ENCODE measurements around the gene UBE2M.
"Not testable (repeated sequence)": the region's sequence is repeated elsewhere in the genome, so short reads cannot be mapped to it uniquely, and the experiment has no call there.

Gene UBE2M

GRCh38 chr19:58558066-58558622 is at the start of gene UBE2M:
UBE2M (minus strand) TSS chr19:58558611; CDS start chr19:58558381, 230 bp downstream.
- peak; percentile 59 to 63 for DNase-seq

GRCh38 chr19:58607213-58607612 is 48.8 kb upstream of the UBE2M start:
- not testable (repeated sequence) for DNase-seq

- DNase-seq = peak; percentile 0 to 5
These were observed 48.0 kb upstream of the UBE2M start for GRCh38 chr19:58606251-58606896.

- DNase-seq = no peak
These were observed 27.8 kb upstream of the UBE2M start for GRCh38 chr19:58586133-58586765.

- DNase-seq = no peak
These were observed 27.2 kb upstream of the UBE2M start for GRCh38 chr19:58585442-58586132.

- DNase-seq = no peak
These were observed 26.4 kb upstream of the UBE2M start for GRCh38 chr19:58584498-58585441.

GRCh38 chr19:58582985-58583384 is 24.6 kb upstream of the UBE2M start:
- no peak for DNase-seq

GRCh38 chr19:58581227-58582141 is 23.1 kb upstream of the UBE2M start:
- DNase-seq = peak; percentile 92 to 95

GRCh38 chr19:58579473-58580142 is 21.2 kb upstream of the UBE2M start:
- no peak for DNase-seq

- peak; percentile 19 to 30 for DNase-seq
These were observed 19.9 kb upstream of the UBE2M start for GRCh38 chr19:58578012-58578925.

- DNase-seq = not testable (repeated sequence)
These were observed 19.2 kb upstream of the UBE2M start for GRCh38 chr19:58577581-58577980.

GRCh38 chr19:58575183-58576041 is 17.0 kb upstream of the UBE2M start:
- peak; percentile 85 to 89 for DNase-seq

- DNase-seq = no peak
These were observed 15.3 kb upstream of the UBE2M start for GRCh38 chr19:58573658-58574164.

- DNase-seq = peak; percentile 99 to 100
These were observed 14.6 kb upstream of the UBE2M start, which contains the start of gene MZF1 for GRCh38 chr19:58572818-58573657. MZF1 (minus strand) TSS chr19:58573335; CDS start chr19:58571389, 1,946 bp downstream.

GRCh38 chr19:58572026-58572817 is 13.8 kb upstream of the UBE2M start:
- DNase-seq = peak in 1 of 2 experiments; percentile 2

- peak in 1 of 2 experiments; percentile 2 for DNase-seq
These were observed 13.2 kb upstream of the UBE2M start for GRCh38 chr19:58571575-58571947.
